GM11168 (cell line): ENCODE measurements around the gene POC5.

ENCODE experiments used
- in situ Hi-C: fragments of 300-500 bp; cut with MboI; formaldehyde crosslinking; loops from one replicate; pipeline ENCODE4 v1.12.0; 2022; ENCODE audit warnings: low sequenced_read_pairs; ENCODE audit not compliant: unreplicated experiment

The POC5 gene

DNA sequence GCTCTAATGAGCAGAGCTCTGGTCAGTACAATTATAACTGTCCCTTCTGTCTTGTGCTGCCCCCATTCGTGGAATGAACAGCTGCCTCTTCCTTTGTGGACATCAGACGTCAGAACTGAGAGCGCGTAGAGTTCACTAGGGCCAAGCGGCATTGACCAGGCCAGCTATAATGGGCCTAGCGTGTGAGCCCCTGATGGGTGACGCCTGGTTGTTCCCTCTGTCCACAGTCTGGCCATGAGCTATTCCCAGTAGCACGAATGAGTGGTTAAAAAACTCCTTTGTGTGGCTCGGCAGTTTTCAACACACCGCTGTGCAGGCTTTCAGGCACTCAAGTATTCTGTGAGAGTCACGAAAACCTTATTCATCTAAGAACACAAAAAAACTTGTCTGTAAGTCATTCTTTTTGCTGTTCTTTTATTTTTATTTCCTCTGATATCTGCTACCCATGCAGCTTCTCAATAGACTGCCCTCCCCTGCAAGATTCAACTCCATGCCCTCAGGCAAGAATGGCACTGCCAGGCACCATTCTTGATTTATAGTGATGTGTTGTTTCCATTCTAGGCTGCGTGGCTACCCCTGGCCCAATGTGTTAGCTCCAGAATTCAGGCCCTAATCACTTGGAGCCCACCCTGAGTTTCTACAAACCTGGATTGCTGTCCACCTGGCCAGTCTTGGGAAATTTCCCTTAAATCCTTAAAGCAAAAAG is 53.5 kb downstream of the POC5 start:
- in situ Hi-C loops: no loop called here

DNA sequence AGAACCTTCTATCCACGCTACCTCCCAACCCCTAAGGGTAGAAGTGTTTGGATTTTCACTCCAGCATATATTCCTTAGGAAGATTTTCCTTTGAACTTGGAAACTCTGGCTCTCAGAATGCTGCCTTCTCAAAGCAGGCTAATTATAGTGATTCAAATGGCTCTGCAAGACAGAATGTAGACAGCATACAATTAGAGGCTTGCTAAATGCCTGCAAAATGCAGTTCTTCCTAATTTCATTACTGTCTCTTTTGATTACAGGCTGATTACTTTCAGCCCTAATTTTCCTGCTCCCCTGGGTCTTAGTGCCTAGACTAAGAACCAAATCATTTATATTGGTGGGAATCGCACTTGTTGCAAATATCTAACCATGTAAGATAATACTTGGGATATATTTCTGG is 55.2 kb downstream of the POC5 start:
- in situ Hi-C loops: no loop called here

DNA sequence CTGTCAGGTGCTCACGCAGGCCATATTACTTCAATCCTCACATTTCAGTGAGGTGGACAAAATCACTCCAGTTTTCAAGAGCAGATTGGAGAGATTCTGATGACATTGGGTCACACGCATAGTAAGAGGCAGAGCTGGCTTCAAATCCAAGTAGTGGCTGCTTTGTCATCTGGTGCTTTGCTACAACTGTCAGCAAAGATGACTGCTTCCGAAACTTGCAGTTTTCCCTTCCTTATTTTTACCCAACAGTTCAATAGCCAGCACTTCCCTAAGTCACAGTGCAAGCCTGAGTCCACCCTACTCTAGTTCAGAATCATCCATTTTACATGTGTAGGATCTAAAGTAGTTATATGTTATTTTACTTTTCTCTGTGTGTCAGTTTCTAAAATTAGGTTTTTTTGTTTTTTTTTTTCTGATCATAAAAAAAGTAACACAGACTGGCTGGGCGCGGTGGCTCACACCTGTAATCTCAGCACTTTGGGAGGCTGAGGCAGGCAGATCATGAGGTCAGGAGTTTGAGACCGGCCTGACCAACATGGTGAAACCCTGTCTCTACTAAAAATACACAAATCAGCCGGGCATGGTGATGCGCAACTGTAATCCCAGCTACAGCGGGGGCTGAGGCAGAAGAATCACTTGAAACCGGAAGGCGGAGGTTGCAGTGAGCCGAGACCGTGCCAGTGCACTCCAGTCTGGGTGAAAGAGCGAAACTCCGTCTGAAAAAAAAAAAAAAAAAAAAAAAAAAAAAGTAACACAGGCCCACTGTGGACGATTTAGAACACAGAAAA is 56.4 kb downstream of the POC5 start:
- in situ Hi-C loops: no loop called here

DNA sequence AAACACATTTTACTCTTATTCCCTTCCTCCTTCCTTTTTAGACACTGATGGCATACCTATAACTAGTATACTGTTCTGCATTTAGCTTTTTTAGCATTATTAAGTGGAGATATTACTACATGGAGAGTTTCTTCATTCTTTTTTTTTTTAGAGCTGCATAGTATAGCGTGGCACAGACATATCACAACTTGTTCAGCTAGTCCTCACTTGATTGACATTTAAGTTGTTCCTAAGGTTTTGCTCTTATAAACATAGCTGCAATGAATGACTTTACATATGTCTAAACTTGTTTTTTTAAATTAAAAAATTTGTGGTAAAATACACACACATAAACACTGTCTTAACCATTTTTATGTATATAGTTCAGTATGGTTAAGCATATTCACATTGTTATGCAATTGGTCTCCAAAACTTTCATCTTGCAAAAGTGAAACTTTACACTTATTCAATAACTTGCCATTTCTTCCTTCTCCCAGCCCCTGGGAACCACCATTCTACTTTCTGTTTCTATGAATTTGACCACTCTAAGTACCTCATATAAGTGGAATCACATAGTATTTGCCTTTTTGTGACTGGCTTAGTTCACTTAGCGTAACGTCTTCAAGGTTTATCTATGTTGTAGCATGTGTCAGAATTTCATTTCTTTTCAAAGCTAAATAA is 57.3 kb downstream of the POC5 start:
- in situ Hi-C loops: no loop called here

DNA sequence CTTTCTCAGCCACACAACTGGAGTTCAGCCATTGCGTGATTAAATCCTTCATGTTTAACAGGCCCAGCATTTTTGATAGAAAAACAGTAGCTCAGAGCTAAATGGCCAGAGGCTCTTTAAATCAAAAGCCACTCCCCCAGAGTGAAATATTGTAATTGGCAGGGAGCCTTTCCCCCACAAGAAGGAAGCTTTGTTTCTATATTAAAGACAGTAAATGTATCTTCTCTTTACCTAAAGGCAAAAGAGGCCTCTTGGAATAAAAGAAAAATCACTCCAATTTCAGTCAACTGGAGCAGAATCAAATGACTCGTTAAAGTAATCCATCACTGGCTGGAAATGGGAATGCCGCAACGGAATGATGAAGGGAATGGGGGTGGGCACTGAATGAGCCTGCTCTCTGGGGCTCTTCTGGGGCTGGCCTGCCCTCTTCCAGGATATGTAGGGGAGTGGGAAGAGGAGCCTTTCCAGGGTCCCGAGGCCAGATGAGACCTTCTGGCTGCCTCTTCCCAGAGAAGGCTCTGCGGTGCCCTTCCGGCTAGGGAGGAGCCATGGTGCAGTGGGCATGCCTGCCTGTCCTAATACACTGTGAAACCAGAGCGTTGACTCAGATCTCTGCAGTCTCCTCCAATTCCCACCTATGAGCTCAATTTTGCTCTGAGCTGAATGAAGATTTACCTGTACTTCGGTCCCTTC is 60.8 kb downstream of the POC5 start:
- in situ Hi-C loops: no loop called here

DNA sequence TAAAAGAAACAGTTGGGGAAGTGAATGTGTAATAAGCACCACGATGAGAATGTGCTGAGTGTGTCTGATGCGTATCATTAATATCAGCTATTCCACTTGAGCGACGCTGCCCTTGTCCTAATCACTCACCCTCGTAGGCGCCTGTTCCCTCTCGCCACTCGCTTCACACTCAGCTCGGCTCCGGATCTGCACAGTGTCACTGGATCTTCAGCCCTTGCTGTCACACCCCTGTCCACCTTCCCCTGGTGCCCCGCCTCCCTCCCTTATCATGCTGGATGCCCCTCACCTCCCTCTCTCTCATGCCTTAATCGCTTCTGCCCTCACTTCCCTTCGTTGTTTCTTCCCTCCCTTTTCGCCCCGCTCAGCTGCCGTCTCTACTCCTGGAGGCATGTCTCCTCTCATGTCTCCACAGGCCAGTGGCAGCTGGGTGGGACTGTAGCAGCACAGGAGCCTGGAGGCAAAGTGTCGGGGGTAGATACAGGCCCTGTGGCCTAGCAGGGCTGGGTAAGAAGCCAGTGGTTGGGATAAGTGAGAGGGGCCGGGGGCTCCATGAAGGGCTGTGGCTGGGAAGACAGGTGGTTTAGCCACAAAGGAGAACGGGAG is 62.4 kb downstream of the POC5 start:
- in situ Hi-C loops: no loop called here

DNA sequence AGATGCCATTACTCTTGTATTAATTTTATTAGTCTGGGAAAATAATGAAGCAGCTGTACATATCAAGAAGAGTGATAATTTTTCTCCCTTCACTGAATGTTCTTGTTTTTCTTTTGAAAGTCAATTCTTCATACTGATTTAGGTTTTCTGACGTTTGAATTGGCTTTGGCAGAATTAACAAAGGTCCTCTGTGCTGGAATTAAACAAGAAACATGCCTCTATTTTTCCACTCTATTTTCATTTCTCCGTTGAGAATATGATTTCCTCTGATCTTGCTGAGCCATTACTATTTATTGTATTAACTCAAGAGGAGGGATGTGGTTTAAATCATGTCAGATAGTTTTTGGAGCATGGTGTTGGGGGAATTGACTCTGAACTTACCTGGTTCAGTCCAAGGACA is 63.7 kb downstream of the POC5 start:
- in situ Hi-C loops: no loop called here

DNA sequence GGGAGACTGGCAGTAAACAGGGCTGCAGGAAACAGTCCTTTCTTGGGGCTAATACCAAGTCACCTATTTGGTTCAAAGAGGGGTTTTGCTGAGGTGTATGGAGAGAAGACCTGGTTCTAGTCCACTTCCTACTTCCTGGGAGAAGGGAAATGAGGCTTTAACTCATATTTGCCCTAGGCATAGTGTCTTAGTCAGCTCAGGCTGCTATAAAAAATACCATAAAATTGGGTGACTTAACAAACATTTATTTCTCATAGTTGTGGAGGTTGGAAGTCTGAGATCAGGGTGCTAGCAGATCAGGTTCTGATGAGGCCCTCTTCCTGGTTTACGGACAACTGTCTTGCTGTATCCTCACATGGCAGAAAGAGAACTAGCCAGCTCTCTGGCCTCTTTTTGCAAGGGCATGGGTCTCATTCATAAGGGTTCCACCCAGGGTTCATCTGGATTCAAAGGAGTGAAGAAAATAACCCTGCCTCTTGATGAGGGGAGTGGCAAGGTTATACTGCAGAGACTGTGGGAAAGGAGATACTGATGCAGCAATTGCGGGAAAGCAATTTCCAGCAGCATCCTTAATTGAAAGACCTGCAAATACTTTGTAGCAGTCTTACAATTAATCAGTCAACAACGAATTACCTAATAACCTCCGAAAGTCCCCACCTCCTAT is 65.5 kb downstream of the POC5 start:
- in situ Hi-C loops: no loop called here

DNA sequence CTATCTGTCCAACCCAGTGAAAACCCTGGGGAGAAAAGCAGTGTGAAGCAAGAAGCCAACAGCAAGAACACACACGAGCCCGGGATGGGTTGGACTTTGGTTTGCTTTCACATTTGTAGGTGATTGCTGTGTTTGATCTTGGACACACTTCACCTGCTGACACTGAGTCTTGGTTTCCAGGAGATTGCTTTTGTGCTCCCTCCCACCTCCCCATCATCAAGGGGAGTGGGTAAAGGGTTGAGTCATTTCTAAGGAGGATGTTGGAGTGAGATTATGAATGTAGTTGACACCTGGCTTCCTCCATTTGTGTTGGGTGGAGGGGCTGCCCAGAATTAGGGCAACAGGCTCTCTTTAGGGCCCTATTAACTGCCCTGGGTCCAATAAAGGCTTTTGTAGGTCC is 68.5 kb downstream of the POC5 start:
- in situ Hi-C loops: no loop called here

DNA sequence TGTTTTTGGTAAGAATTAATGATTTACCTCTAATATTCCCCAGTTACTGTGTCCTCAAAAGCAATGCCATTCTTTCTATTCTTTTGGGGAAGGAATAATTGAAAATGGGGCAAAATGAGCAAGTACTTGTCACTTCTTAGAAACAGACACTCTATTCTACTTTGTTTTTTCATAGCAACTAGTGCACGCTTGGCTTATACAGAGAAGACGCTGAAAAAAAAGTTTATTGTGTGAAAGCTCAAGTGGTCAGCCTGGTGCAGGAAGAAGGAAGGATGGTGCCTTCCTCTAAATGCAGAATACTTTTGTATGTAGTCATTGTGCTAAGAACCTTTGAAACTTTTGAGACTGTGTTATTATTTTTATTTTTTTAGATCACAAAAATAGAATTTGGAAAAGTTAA is 76.4 kb downstream of the POC5 start:
- in situ Hi-C loops: no loop called here

DNA sequence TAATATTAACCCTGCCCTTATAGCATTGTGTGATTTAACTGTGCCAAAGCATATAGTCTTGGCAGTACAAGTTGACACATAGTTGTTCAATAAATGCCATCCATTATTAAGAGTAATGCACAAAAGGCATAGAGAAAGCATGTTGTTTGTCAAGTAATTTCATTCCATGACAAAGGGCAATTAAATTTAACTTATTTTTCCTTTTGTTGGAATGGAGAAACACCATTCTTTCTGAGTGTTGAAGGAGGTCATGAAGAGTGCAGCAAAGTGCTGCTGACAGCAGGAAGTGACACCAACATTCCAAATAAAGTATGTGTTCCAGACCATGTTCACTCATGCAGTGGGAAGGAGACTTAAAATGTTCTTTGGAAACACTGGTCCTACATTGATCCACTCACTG is 76.8 kb downstream of the POC5 start:
- in situ Hi-C loops: no loop called here

DNA sequence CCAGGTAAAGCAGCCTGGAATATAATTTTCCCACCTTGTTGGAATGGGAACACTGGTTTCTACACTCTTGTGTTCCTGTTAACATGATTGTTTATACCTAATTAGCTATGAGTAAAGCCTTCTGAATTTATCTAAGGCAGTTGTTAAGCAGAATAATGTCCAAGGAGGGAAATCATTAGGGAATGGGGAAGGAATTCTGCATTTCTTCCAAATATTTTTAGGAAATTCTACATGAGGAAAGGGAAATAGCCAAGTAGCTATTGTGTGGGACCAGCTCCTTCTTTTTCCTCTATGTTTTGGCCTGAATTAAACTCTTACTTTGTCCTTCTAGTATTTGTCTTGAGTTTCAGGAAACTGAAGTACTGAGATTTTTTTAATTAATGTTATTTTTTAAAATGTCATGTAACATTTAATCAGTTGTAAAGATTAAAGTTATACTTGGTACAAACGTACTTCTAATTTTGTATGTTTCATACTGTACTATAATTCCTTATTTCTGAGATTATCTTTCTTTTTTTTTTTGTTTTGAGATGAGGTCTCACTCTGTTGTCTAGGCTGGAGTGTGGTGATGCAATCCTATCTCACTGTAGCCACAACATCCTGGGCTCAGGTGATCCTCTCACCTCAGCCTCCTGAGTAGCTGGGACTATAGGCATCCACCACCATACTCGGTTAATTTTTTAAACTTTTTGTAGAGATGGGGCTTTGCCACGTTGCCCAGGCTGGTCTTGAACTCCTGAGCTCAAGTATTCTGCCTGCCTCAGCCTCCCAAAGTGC is 77.5 kb downstream of the POC5 start:
- in situ Hi-C loops: no loop called here

DNA sequence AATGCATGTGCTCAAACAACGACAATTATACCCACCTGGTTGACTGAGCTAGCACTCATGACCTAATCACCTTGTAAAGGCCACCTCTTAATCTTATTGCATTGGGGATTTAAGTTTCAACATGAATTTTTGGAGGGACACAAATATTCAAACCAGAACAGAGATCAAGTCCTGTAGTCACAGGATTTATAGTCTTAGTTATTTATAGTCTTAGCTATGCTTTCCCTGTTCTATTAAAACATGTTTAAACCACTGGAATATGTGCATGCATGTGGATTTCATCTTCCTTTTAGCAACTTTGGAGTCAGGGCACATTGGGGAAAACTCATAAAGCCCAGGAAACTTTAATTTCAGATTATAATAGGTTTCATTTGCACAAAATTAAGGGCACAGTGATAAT is 79.3 kb downstream of the POC5 start:
- in situ Hi-C loops: no loop called here

DNA sequence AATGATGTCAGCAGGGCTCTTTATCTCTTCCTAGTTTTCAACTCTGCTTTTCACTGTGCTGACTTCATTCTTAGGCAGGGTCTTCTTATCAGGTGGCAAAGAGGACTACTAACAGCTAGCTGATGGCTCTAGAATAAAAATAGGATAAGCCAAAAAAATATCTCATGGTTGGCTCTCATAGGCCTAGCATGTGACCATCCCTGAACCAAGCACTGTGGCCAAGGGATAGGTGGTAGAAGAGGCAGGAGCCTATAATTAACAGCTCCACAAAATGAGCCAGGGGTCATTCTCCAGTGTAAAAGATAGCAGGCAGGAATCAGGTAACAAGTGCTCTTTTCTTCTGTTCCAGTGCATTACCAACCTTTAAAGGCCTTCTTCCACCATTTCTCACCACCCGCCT is 84.9 kb downstream of the POC5 start:
- in situ Hi-C loops: no loop called here

DNA sequence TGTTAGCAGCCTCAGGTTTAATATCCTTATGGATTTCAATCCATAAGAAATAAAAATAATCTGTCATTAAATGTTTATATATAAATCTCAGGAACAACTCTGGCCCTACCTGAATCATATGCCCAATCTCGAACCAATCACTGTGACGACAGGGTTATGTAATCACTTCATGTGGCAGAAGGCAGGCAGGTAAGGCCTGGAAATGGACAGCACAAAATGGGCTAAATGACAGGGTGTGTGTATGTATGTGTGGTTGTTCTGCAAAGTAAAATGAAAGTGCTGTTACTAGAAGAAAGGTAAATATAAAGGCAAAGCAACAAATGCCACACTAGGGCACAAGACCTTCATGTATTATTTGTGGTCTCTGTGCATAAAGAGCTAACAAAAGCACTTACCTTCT is 86.4 kb downstream of the POC5 start:
- in situ Hi-C loops: no loop called here

DNA sequence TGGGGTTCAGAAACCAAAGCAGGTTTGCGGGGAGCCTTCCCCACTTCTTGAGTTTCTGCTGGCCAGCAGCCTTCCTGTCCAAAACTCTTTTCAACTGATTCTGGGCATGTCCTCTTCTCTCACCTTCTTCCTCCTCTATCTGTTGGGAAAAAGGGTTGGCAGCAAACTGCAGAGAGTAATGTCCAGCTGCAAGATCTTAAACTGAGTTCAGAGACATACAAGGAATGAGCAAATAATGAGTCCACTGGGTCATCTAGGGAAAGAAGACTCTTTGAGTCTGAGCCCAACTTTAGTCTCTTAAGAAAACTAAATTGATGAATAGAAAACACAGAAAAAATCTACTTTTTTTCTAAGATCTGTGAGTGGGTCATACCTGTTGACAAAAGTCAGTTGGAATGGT is 89.4 kb downstream of the POC5 start:
- in situ Hi-C loops: no loop called here

DNA sequence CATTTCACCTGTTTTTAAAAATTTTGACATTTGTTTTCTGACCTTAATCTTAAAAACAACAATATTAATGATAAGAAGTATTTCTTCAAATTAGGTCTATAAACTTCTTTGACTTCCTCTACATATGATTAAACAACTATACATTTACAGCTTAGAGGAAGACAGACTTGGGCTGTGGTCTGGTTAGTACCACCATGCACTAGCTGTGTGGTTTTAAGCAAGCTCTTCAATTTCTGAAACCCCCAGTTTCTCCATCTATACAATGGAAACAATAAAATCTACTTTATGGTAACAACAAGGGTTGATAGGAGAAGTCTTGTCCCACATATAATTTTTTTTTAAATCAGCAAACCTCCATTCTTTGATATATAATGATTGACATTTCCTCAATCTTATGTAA is 90.3 kb downstream of the POC5 start:
- in situ Hi-C loops: no loop called here
